ENCODE measurements around the gene AP4M1. TPM values are rescaled to one million over a fixed set of nuclear protein-coding genes. Genes with fewer than 3 reads are reported as not detected.

The AP4M1 gene
- total RNA-seq, 1 experiment from 2014 or later, result 17.9 TPM

DNA sequence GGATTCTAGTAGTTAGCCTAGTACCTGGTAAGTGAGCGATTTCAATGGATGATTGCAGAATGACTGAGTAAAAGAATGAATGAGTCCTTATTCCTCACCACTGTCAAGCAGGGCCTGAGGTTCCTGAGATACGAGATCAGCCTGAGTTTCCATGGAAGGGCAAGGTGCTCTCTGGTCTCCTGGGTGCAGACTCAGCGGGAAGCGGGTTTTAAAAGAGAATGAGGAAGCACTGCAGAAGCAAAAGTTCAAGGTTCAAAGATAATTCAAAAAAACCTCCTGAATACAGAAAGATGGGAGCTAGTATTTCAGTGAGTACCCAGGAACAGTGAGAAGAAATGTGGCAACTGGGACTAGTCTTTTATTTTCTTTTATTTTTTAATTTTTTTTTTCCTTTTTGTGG lies 24.2 kb upstream of the AP4M1 start:
- ChIA-PET POLR2A (ENCODE audit: unreplicated experiment) (no interaction called here), CTCF (no interaction called here)
- peaks cover 47% of the 10 kb centered on the region for H3K79me2 ChIP-seq (ENCODE audit: low read length)
- no peaks in the 10 kb centered on the region for H3K9me2 ChIP-seq (replicated peaks; ENCODE audit: low read length)
- no peak overlapping the region for H2AFZ ChIP-seq (ENCODE audit: low read length)
- intact Hi-C loops (cut with micrococcal nuclease), result no loop called here
- H3K27me3 ChIP-seq (ENCODE audit: low read length), result no peaks in the 10 kb centered on the region
- no peak for DNase-seq
- no peak overlapping the region for H3K27ac ChIP-seq (ENCODE audit: low read length)
- 0 out of 2 replicates have a peak, but pooled peaks cover 6% of the 10 kb centered on the region for H4K20me1 ChIP-seq (ENCODE audit: low read length)
- no peak for TF ChIP-seq EZH2 (IDR thresholded peaks at IDR 0.05; ENCODE audit: low read length, unreplicated experiment)
- TF ChIP-seq, protein P1, sequence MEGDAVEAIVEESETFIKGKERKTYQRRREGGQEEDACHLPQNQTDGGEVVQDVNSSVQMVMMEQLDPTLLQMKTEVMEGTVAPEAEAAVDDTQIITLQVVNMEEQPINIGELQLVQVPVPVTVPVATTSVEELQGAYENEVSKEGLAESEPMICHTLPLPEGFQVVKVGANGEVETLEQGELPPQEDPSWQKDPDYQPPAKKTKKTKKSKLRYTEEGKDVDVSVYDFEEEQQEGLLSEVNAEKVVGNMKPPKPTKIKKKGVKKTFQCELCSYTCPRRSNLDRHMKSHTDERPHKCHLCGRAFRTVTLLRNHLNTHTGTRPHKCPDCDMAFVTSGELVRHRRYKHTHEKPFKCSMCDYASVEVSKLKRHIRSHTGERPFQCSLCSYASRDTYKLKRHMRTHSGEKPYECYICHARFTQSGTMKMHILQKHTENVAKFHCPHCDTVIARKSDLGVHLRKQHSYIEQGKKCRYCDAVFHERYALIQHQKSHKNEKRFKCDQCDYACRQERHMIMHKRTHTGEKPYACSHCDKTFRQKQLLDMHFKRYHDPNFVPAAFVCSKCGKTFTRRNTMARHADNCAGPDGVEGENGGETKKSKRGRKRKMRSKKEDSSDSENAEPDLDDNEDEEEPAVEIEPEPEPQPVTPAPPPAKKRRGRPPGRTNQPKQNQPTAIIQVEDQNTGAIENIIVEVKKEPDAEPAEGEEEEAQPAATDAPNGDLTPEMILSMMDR (conservative IDR thresholded peaks at IDR 0.05; ENCODE audit: low read depth, low read length), result no peak
- no peak for TF ChIP-seq EZH2phosphoT487 (IDR thresholded peaks at IDR 0.05; ENCODE audit: borderline replicate concordance, low read length)
- no peak for ATAC-seq
- H3K4me2 ChIP-seq (ENCODE audit: low read length), result no peak overlapping the region
- no peaks in the 10 kb centered on the region for H3F3A ChIP-seq (ENCODE audit: low read length, unreplicated experiment)
- peaks cover 9% of the 10 kb centered on the region for H3K4me1 ChIP-seq (ENCODE audit: insufficient read depth, low read length)
- no TSS peak for BruUV-seq (replicated peaks)
- no peak overlapping the region for H3K9ac ChIP-seq (ENCODE audit: low read length)
- H3K4me3 ChIP-seq (ENCODE audit: low read length), result no peak overlapping the region
- H3K36me3 ChIP-seq (ENCODE audit: low read depth, low read length), result peaks cover 63% of the 10 kb centered on the region
- H3K9me3 ChIP-seq (ENCODE audit: low read length), result peaks cover 3% of the 10 kb centered on the region

DNA sequence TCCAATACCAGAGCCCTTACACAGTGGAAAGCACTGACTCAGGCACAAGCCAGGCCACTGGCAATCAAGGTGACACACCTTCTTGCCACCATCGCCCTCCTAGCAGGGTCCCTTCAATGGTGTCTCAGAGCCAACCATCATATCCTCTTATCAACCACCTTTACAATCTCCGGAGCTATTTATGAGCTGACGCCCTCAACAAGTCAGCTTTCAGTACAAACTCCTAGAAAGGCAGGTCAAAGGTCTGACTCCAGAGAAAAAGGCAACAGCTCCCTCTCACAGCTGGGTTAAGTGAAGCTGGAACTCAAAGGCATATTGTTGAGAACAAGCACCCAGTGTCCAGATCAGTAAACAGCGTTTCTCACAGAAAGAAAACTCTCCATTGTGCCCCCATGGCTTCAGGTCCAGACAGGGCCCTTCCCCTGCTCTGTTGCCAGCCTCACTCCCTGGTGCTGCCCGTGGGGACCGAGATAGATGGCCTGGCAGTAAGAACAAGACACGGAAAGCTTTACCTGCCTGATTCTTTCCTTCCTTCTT lies 22.4 kb upstream of the AP4M1 start:
- ATAC-seq (no peak), DNase-seq (no peak)
- no peak for TF ChIP-seq EZH2phosphoT487 (IDR thresholded peaks at IDR 0.05; ENCODE audit: borderline replicate concordance, low read length)
- no peak for TF ChIP-seq EZH2 (IDR thresholded peaks at IDR 0.05; ENCODE audit: low read length, unreplicated experiment)
- TF ChIP-seq, protein P1 (conservative IDR thresholded peaks at IDR 0.05; ENCODE audit: low read depth, low read length), result no peak
- H3K9ac ChIP-seq (ENCODE audit: low read length), result no peak overlapping the region
- no peaks in the 10 kb centered on the region for H3K9me3 ChIP-seq (ENCODE audit: low read length)
- intact Hi-C loops (cut with micrococcal nuclease), result no loop called here
- H4K20me1 ChIP-seq (ENCODE audit: low read length), result 0 out of 2 replicates have a peak, but pooled peaks cover 6% of the 10 kb centered on the region
- H3K27ac ChIP-seq (ENCODE audit: low read length), result no peak overlapping the region
- no TSS peak for BruUV-seq (replicated peaks)
- no peaks in the 10 kb centered on the region for H3K27me3 ChIP-seq (ENCODE audit: low read length)
- CTCF ChIA-PET, result interaction anchor here (0.8 kb wide), 1 partner anchor 22 kb away, joined by 4 read pairs; the partner anchor contains the start of genes AP4M1 and MCM7
- H2AFZ ChIP-seq (ENCODE audit: low read length), result no peak overlapping the region
- peaks cover 47% of the 10 kb centered on the region for H3K79me2 ChIP-seq (ENCODE audit: low read length)
- peaks cover 13% of the 10 kb centered on the region for H3K4me1 ChIP-seq (ENCODE audit: insufficient read depth, low read length)
- POLR2A ChIA-PET (ENCODE audit: unreplicated experiment), result no interaction called here
- peak overlapping the region; percentile 84; the same call in 1 of the 2 replicates for H3K4me2 ChIP-seq (ENCODE audit: low read length)
- no peaks in the 10 kb centered on the region for H3F3A ChIP-seq (ENCODE audit: low read length, unreplicated experiment)
- peaks cover 44% of the 10 kb centered on the region for H3K36me3 ChIP-seq (ENCODE audit: low read depth, low read length)
- no peaks in the 10 kb centered on the region for H3K9me2 ChIP-seq (replicated peaks; ENCODE audit: low read length)
- H3K4me3 ChIP-seq (ENCODE audit: low read length), result no peak overlapping the region

DNA sequence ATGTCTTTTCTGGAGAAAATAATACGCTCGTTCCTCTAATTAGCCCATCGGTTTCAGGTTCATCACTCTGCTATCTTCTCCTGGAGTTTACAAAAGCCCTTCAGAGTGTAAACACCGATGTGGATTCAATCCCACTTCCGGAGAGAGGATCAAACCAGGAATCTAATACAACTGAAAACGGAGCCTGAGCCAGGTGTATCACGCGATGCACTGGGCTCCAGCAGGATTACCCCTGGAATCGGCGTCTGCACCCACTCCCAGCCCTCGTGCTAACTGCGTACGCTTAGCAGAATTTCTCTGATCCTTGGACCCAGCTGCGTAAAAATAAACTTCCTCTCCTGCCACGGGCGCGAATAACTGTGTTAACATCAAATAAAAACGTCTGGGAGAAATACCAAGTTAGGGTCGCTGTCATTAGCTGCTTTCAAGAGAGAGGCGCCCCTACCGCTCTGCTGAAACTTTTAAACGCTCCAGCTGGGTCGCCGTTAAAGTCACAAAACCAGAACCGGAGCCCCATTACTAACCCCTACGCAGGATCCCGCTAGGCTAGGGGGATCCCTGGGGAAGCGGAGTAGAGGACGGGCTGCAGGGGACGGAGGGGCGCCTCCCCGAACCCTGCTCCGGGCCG lies 20.4 kb upstream of the AP4M1 start:
- H3K9me3 ChIP-seq (ENCODE audit: low read length), result no peaks in the 10 kb centered on the region
- BruUV-seq (replicated peaks), result TSS peak; percentile 51
- no peaks in the 10 kb centered on the region for H3F3A ChIP-seq (ENCODE audit: low read length, unreplicated experiment)
- peak overlapping the region; percentile 100 for H3K4me3 ChIP-seq (ENCODE audit: low read length)
- intact Hi-C loops (cut with micrococcal nuclease), result loop anchor here (1.0 to 5.0 kb wide), 3 partner anchors 46 to 674 kb away; partner anchors contain the start of genes BUD31, MBLAC1 and PDAP1
- peak; percentile 28; the same call in 1 of the 2 replicates for ATAC-seq
- no peaks in the 10 kb centered on the region for H3K9me2 ChIP-seq (replicated peaks; ENCODE audit: low read length)
- peak overlapping the region; percentile 84 for H3K4me2 ChIP-seq (ENCODE audit: low read length)
- no peaks in the 10 kb centered on the region for H3K27me3 ChIP-seq (ENCODE audit: low read length)
- peaks cover 25% of the 10 kb centered on the region for H3K36me3 ChIP-seq (ENCODE audit: low read depth, low read length)
- H4K20me1 ChIP-seq (ENCODE audit: low read length), result 0 out of 2 replicates have a peak, but pooled peaks cover 6% of the 10 kb centered on the region
- peak overlapping the region; percentile 95 for H3K9ac ChIP-seq (ENCODE audit: low read length)
- POLR2A ChIA-PET (ENCODE audit: unreplicated experiment), result no interaction called here
- peak; percentile 25 for DNase-seq
- peaks cover 47% of the 10 kb centered on the region for H3K79me2 ChIP-seq (ENCODE audit: low read length)
- peak overlapping the region; percentile 61 for H2AFZ ChIP-seq (ENCODE audit: low read length)
- TF ChIP-seq EZH2 (IDR thresholded peaks at IDR 0.05; ENCODE audit: low read length, unreplicated experiment), result no peak
- TF ChIP-seq EZH2phosphoT487 (IDR thresholded peaks at IDR 0.05; ENCODE audit: borderline replicate concordance, low read length), result no peak
- TF ChIP-seq, protein P1 (conservative IDR thresholded peaks at IDR 0.05; ENCODE audit: low read depth, low read length), result no peak
- peaks cover 13% of the 10 kb centered on the region for H3K4me1 ChIP-seq (ENCODE audit: insufficient read depth, low read length)
- CTCF ChIA-PET, result no interaction called here
- H3K27ac ChIP-seq (ENCODE audit: low read length), result peak overlapping the region; percentile 44

Data from PC-3 (cell line).